ENCODE results near the gene ARMC12. TPM values are rescaled to one million over a fixed set of nuclear protein-coding genes. Genes with fewer than 3 reads are reported as not detected.

The ARMC12 gene
- total and polyA plus RNA-seq, 2 of the 4 experiments (the other 2 are of a cell fraction), result 0.18 to 0.74 TPM

- Histone ChIP-seq H3K18ac (ENCODE audit: low read depth, low read length) (no peak overlapping the region), H4K8ac (ENCODE audit: low read depth in 2 of 2, low read length in 2 of 2) (no peak overlapping the region), H2BK120ac (ENCODE audit: low read depth, low read length) (no peak overlapping the region), H3K23ac (ENCODE audit: low read depth, low read length) (no peak overlapping the region), H3K4me2 (ENCODE audit: low read depth, low read length) (no peak overlapping the region), H3K4ac (ENCODE audit: low read depth, low read length) (no peak overlapping the region), H2BK20ac (ENCODE audit: low read depth, low read length) (no peak overlapping the region), H4K5ac (ENCODE audit: low read depth, low read length) (no peak overlapping the region), H2BK15ac (ENCODE audit: low read depth, low read length) (no peak overlapping the region), H2AK5ac (ENCODE audit: low read depth, low read length) (no peak overlapping the region), H3K27me3 (ENCODE audit: control insufficient read depth, insufficient read depth, low read length) (peaks cover 24% of the 10 kb centered on the region), H3K9me3 (ENCODE audit: control insufficient read depth, insufficient read depth, low read length) (peaks cover 6% of the 10 kb centered on the region), H3K27ac (ENCODE audit: insufficient read depth, low read length) (no peak overlapping the region), H2AFZ (replicated peaks; ENCODE audit: low read length, poor library complexity) (peak overlapping the region; percentile 5), H3K9ac (ENCODE audit: low read depth, low read length) (no peak overlapping the region), H4K20me1 (ENCODE audit: insufficient read depth, low read length) (no peaks in the 10 kb centered on the region), H3K79me1 (ENCODE audit: low read depth in 1 of 2, low read length in 2 of 2) (no peaks in the 10 kb centered on the region), H2BK5ac (ENCODE audit: low read depth, low read length, poor library complexity, severe bottlenecking) (no peak overlapping the region), H3K9me1 (ENCODE audit: insufficient read depth, low read length) (no peaks in the 10 kb centered on the region), H3K36me3 (ENCODE audit: control insufficient read depth, insufficient read depth, low read length) (no peaks in the 10 kb centered on the region), H3K4me1 (ENCODE audit: control insufficient read depth, insufficient read depth, low read length) (no peaks in the 10 kb centered on the region), H2AK9ac (replicated peaks; ENCODE audit: low read depth, low read length, poor library complexity) (no peak overlapping the region), H3K14ac (replicated peaks; ENCODE audit: low read depth, low read length) (no peak overlapping the region), H4K91ac (ENCODE audit: insufficient read depth, low read depth, low read length) (no peak overlapping the region), H3K4me3 (ENCODE audit: insufficient read depth, low read depth, low read length) (no peak overlapping the region), H3K56ac (ENCODE audit: extremely low read depth, insufficient read depth, low read length) (no peak overlapping the region)
- intact Hi-C loops (cut with micrococcal nuclease), result no loop called here
- DNase-seq (no peak), ATAC-seq (ENCODE audit: low read depth) (no peak)
- TF ChIP-seq MAZ (IDR thresholded peaks at IDR 0.05; ENCODE audit: borderline replicate concordance, low read depth, low read length) (no peak), NFE2L2 (IDR thresholded peaks at IDR 0.05; ENCODE audit: low read depth, low read length) (no peak), MAFK (IDR thresholded peaks at IDR 0.05; ENCODE audit: low read depth, low read length) (no peak), MXI1 (IDR thresholded peaks at IDR 0.05; ENCODE audit: borderline replicate concordance, low read depth, low read length) (no peak), BHLHE40 (IDR thresholded peaks at IDR 0.05; ENCODE audit: low read depth, low read length) (no peak), RCOR1 (IDR thresholded peaks at IDR 0.05; ENCODE audit: insufficient replicate concordance, low read length) (no peak), SMC3 (IDR thresholded peaks at IDR 0.05; ENCODE audit: low read depth, low read length) (no peak), CTCF (conservative IDR thresholded peaks at IDR 0.05; ENCODE audit: low read depth, low read length) (no peak), CHD1 (IDR thresholded peaks at IDR 0.05; ENCODE audit: low read depth, low read length) (no peak), RAD21 (IDR thresholded peaks at IDR 0.05; ENCODE audit: low read length) (no peak), CEBPB (IDR thresholded peaks at IDR 0.05; ENCODE audit: low read depth, low read length) (no peak)
- TF ChIP-seq, protein P1, sequence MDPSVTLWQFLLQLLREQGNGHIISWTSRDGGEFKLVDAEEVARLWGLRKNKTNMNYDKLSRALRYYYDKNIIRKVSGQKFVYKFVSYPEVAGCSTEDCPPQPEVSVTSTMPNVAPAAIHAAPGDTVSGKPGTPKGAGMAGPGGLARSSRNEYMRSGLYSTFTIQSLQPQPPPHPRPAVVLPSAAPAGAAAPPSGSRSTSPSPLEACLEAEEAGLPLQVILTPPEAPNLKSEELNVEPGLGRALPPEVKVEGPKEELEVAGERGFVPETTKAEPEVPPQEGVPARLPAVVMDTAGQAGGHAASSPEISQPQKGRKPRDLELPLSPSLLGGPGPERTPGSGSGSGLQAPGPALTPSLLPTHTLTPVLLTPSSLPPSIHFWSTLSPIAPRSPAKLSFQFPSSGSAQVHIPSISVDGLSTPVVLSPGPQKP (IDR thresholded peaks at IDR 0.05; ENCODE audit: borderline replicate concordance, low read depth, low read length), result no peak
- BruUV-seq (replicated peaks), result no TSS peak
- ChIA-PET POLR2A (ENCODE audit: unreplicated experiment) (no interaction called here), CTCF (interaction anchor here (0.8 kb wide), 1 partner anchor 567 kb away, joined by 5 read pairs; no protein-coding TSS in a partner anchor)
- dilution Hi-C loops (cut with HindIII; ENCODE audit: low sequenced_read_pairs, unreplicated experiment), result no loop called here
- in situ Hi-C loops (cut with MboI; ENCODE audit: low sequenced_read_pairs), result loop anchor here (25.0 kb wide), 1 partner anchor 431 kb away; no protein-coding TSS in a partner anchor
- WGBS, 2 experiments (ENCODE audit: extremely low coverage in 2 of 2, insufficient read length in 1 of 2), result no CpG with 5 or more reads among the region's 8 CpGs
Observed at GRCh38 chr6:35742842-35743241, 6.0 kb downstream of the ARMC12 start.
